Cortex of kidney (tissue), 1 donor: ENCODE data around the gene SCAMP3.
"Not testable (repeated sequence)": the region's sequence is repeated elsewhere in the genome, so short reads cannot be mapped to it uniquely, and the experiment has no call there.

Source experiments
- DNase-seq: peaks from one replicate; lab custom pipeline; 2025; lab: John Stamatoyannopoulos, UW

The SCAMP3 gene

GRCh38 chr1:155227261-155228095 is 34.7 kb downstream of the SCAMP3 start:
- DNase-seq: peak; percentile 45

DNA sequence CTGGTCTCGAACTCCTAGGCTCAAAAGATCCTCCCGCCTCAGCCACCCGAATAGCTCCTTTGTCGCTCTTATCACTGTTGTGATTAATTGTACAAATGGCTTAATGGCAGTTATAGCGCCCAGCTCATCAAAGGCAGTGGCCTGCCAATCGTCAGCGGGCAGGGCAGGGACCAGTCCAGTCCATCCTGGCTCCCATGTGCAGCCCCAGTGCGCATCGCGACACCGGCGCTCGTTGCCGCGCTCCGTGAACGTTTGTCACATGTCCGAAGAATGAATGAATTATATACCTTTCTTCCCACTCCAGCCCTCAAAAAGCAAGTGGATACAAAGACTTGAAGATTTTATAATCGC is 35.3 kb downstream of the SCAMP3 start:
- no peak for DNase-seq

DNA sequence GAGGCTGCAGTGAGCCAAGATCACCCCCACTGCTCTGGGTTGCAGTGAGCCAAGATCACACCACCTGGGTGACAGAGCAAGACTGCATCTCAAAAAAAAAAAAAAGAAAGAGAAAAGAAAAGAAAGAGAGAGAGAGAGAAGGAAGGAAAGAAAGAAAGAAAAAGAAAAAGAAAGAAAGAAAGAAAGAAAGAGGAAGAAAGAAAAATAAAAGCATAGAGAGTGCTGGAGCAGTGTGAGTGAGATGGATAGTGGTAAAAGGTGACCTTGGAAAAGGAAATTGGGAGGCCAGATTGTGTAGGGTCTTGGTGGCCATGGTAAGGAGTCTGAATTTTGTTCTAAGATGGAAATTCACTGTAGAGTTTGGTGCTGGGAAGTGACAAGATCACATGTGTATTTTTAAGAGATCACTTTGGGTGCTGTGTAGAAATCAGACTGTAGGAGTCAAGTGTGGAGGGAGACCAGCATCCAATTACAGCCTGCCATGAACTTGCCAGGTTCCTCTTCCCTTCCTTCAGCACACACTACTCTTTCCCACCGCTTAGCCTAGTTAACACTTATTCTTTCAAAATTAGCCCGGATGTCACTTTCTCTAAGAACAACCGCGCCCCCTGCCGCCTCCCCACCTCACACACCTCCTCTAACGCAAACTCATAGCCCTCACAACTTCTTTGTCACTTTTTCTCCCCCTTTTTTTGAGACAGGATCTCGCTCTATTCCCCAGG is 35.8 kb downstream of the SCAMP3 start:
- DNase-seq: no peak

DNA sequence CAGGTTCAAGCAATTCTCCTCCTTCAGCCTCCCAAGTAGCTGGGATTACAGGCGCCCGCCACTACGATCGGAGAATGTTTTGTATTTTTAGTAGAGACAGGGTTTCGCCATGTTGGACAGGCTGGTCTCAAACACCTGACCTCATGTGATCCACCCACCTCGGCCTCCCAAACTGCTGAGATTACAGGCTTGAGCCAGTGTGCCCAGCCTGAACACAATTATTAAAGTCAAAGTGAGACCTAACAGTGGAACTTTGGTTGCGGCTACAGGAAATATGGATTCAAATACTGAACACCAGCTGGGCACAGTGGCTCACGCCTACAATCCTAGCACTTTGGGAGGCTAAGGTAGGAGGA is 36.8 kb downstream of the SCAMP3 start:
- not testable (repeated sequence) for DNase-seq

DNA sequence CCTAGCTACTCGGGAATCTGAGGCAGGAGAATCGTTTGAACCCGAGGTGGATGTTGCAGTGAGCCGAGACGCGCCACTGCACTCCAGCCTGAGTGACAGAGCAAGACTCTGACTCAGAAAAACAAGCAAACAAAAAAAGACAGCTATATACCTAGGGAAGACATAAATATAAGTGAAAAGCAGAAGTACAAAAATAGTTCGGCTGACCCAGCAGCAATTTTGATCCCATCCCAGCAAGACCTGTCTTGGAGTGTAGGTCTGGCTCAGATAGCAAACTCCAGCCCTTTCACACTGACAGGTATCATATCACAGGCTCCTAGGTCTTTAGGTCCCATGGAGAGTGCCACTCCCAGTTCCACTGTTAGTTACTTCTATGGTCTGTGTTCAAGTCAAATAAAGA is 39.1 kb downstream of the SCAMP3 start:
- DNase-seq: no peak

DNA sequence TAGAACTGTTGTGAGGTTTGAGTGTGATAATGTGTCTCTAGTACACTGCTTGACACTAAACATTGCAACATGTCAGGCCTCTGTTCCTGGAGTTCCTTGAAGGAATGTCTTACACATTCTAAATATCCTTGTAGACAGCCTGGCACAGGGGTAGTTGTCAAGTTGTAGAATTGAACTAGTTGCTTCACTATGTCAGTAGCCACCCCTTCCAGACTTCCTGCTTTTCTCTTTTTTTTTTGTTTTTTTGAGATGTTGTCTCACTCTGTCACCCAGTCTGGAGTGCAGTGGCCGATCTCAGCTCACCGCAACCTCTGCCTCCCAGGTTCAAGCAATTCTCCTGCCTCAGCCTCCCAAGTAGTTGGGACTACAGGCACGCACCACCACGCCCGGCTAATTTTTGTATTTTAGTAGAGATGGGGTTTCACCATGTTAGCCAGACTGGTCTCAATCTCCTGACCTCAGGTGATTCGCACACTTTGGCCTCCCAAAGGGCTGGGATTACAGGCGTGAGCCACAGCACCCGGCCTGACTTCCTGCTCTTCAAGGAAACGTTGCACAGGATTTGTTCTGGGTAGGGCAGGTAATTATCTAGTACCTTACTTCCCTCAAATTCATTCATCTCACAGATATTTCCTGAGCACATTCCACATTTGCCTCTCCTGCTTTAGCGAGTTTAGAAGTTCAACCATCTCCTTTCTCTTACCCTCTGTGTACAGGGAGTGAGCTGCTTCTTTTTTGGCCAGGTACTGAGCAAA is 41.8 kb downstream of the SCAMP3 start:
- not testable (repeated sequence) for DNase-seq

GRCh38 chr1:155219592-155220031 is 42.5 kb downstream of the SCAMP3 start:
- DNase-seq: no peak

- DNase-seq: no peak
Measured at GRCh38 chr1:155218854-155219591, 43.1 kb downstream of the SCAMP3 start.

DNA sequence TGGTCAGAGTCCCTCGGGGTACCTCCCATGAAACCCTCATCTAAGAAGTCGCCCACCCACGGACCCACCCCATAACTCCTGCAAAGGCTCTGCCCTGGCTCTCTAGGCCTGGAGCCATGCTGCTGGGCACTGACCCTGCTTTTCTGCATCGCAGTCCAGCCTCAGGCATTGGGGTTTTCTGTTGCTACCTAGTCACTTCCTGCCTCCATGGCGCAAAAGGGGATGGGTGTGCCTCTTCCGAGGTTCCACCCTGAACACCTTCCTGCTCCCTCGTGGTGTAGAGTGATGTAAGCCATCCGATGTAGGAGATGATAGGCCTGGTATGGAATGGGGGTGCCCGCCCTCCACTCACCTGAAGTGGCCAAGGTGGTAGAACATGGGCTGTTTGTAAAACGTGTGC is 47.5 kb downstream of the SCAMP3 start:
- not testable (repeated sequence) for DNase-seq

GRCh38 chr1:155212051-155212440 is 50.1 kb downstream of the SCAMP3 start:
- not testable (repeated sequence) for DNase-seq

DNA sequence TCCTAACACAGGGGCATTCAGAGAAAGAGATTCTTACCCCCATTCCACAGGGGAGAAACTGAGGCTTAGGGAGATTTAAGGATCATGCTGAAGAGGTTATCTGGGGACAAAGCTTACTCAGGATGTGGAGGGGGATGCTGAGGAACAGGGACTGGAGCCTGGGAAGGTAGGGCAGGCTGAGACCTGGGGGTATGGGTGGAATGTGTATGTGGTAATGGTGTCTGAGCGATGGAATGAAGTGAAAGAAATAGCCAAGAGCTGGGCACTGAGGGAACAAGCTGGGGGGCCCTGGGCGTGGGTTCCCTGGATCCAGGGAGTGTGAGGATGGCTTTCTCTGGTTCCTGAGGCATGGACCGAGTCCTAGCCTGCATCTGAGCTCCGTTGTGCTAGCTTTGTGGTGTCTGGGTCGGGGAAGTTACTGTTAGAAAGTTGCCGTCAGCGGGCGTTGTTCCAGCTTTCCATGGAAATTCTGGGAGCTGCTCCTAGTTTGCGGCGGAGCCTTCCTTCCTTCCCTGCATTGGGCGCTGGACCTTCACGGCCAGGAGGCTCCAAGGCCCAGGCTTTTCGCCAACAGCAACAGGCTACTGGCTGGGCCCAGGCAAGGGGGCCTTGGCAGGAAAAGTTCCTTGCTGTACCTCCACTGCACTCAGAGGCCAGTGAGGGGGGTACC is 50.6 kb downstream of the SCAMP3 start:
- DNase-seq: not testable (repeated sequence)

DNA sequence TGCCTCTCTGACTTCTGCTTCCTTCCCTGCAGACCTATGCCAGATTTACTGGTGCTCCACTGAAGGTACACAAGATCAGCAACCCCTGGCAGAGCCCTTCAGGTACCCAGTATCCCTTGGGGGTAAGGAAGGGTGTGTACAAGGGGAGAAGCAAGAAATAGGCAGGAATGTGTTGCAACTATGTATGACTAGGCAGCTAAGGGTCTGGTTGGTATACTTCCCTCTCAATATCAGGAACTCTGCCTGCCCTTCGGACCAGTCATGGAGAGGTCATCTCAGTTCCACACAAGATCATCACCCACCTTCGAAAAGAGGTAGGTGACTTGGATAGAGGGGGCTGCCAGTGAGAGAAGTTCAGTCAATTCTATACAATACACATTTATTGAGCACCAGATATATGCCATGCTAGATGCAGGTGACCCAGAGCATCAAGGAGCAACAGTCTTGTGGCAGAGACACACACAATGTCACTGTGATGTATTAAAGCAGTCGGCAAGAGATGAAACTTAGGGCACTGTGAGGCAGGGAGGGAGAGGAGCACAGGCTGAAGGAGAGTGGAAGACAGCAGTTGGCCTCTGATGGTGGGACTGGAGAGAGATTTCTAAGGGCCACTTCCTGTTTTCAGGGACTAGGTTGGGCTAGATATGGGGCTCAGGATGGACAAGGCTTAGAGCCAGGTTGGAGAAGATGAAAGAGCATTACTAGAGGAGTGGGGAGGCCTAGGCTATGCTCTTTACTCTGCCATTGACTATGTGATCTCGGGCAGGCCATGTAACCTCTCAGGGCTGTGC is 51.7 kb downstream of the SCAMP3 start:
- no peak for DNase-seq

GRCh38 chr1:155209312-155209721 is 52.8 kb downstream of the SCAMP3 start:
- DNase-seq: no peak

- DNase-seq: no peak
Measured at GRCh38 chr1:155208541-155209311, 53.4 kb downstream of the SCAMP3 start, which contains the start of gene MTX1. TSS of gene MTX1 (plus strand) at chr1:155208695. CDS start at chr1:155208805, 110 bp downstream.

- no peak for DNase-seq
Measured at GRCh38 chr1:155207806-155208540, 54.2 kb downstream of the SCAMP3 start, which contains the start of gene THBS3. TSS of gene THBS3 (minus strand) at chr1:155207897. CDS start at chr1:155207876, 21 bp downstream.

DNA sequence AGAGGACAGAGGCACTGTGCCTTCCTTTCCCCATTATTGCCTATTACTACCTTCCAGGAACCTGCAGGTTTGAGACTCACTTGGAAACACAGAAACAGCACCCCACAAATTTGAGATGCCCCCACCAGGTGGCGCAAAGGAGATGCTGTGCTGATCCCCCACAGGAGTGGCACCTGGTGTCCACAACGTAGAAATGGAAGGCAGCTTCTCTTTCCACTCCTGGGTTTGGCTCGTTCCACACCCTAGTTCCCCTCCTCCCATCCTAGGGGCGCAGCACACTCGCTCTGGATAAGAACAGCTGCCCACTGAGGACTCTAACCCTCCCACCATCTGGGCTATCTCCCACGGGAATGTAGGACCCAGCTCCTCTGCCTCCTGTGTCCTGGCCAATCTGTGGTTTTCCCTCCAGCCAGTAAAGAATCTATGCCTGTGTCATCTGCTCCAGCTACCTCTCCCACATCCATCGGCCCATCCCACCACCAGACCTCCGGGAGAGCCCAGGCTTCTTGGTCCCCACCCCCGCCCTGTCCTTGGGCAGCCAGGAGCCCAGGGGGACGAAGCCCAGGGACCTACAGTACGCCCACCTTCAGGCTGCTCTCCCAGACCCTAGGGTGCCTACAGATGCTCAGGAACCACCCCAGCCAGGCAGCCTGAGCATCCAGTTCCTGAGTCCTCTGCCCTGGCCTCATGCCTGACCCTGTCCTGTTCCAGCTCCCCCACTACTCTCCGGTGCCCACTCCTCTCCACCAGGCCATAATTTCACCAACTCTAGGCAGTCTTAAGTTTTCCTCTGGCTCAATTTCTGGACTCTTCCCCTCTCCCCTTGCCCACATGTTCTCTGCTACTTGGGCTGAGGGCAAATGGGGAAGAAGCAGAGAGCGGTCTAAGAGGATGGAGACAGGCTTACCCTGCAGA is 55.0 kb downstream of the SCAMP3 start:
- no peak for DNase-seq
